ENCODE measurements around the gene PHLDA2.

The PHLDA2 gene

DNA sequence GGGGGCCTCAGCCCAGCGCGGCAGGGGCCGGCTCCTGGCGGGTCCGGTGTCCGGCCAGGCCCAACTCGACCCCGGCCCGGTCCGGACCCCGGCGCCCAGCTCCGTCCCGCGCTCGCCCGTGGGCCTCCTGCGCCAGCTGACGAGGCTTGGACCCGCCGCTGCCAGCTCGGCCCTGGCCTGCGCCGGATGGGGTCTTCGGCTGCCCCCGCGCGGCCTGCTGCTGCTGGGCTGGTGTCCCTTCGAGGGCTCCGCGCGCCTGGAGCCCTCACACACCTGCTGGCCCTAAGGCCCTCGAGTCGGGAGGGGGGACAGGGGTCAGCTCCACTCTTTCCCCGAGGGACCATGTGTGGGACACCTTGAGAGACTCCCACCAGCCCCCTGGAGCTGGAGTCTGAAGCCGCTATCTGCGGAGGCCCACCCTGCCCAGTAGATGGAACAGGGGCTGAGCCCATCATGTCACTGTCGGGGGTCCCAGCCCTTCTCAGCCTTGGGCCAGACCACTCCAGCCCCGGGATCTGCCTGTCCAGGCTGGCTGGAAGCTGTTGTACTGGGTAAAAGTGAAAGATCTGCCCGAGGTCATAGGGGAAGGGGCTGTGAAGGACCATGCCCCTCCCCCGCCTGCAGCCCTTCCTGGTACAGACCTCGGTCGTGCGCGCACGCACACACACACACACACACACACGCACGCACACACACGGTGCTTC lies 42.9 kb downstream of the PHLDA2 start:
- H3K36me3 ChIP-seq (ENCODE audit: insufficient read depth, low read length): no peaks in the 10 kb centered on the region
- H4K20me1 ChIP-seq (ENCODE audit: insufficient read depth, low read length, poor library complexity, severe bottlenecking): no peaks in the 10 kb centered on the region
- no peaks in the 10 kb centered on the region for H3K79me2 ChIP-seq (ENCODE audit: insufficient read depth, low read length)
- H3K4me1 ChIP-seq (ENCODE audit: insufficient read depth, low read length, poor library complexity, severe bottlenecking): peaks cover 47% of the 10 kb centered on the region
- no peaks in the 10 kb centered on the region for H3F3A ChIP-seq (ENCODE audit: low read depth)
- H3K9me2 ChIP-seq (replicated peaks; ENCODE audit: low read depth, low read length): no peaks in the 10 kb centered on the region
- TF ChIP-seq EZH2phosphoT487 (IDR thresholded peaks at IDR 0.05; ENCODE audit: borderline replicate concordance) (no peak), CTCF (conservative IDR thresholded peaks at IDR 0.05; ENCODE audit: low read length) (no peak)
- no peaks in the 10 kb centered on the region for H3K9me3 ChIP-seq (ENCODE audit: insufficient read depth, low read depth, low read length)
- no peak overlapping the region for H3K4me3 ChIP-seq (ENCODE audit: low read length, poor library complexity, severe bottlenecking)
- no peaks in the 10 kb centered on the region for H3K27me3 ChIP-seq (ENCODE audit: insufficient read depth, low read length, poor library complexity, severe bottlenecking)
- H3K9ac ChIP-seq (ENCODE audit: low read depth, low read length, poor library complexity, severe bottlenecking): no peak overlapping the region
- H2AFZ ChIP-seq (ENCODE audit: low read length): no peak overlapping the region
- no peak overlapping the region for H3K4me2 ChIP-seq (ENCODE audit: low read depth, low read length, poor library complexity, severe bottlenecking)

GRCh38 chr11:2885678-2886081 lies 43.5 kb downstream of the PHLDA2 start, which contains the start of gene CDKN1C:
Gene CDKN1C (minus strand): TSS chr11:2885775. CDS start chr11:2885456, 319 bp downstream.
- Histone ChIP-seq H3F3A (ENCODE audit: low read depth) (no peaks in the 10 kb centered on the region), H3K4me1 (ENCODE audit: insufficient read depth, low read length, poor library complexity, severe bottlenecking) (peaks cover 47% of the 10 kb centered on the region), H3K79me2 (ENCODE audit: insufficient read depth, low read length) (no peaks in the 10 kb centered on the region), H3K9ac (ENCODE audit: low read depth, low read length, poor library complexity, severe bottlenecking) (no peak within 1 kb of the TSS), H3K4me2 (ENCODE audit: low read depth, low read length, poor library complexity, severe bottlenecking) (no peak within 1 kb of the TSS), H3K27me3 (ENCODE audit: insufficient read depth, low read length, poor library complexity, severe bottlenecking) (no peaks in the 10 kb centered on the region), H3K9me2 (replicated peaks; ENCODE audit: low read depth, low read length) (no peaks in the 10 kb centered on the region), H3K9me3 (ENCODE audit: insufficient read depth, low read depth, low read length) (no peaks in the 10 kb centered on the region), H3K36me3 (ENCODE audit: insufficient read depth, low read length) (no peaks in the 10 kb centered on the region), H3K4me3 (ENCODE audit: low read length, poor library complexity, severe bottlenecking) (no peak within 1 kb of the TSS), H4K20me1 (ENCODE audit: insufficient read depth, low read length, poor library complexity, severe bottlenecking) (no peaks in the 10 kb centered on the region), H2AFZ (ENCODE audit: low read length) (no peak within 1 kb of the TSS)
- TF ChIP-seq EZH2phosphoT487 (IDR thresholded peaks at IDR 0.05; ENCODE audit: borderline replicate concordance): no peak
- TF ChIP-seq CTCF (conservative IDR thresholded peaks at IDR 0.05; ENCODE audit: low read length): no peak

DNA sequence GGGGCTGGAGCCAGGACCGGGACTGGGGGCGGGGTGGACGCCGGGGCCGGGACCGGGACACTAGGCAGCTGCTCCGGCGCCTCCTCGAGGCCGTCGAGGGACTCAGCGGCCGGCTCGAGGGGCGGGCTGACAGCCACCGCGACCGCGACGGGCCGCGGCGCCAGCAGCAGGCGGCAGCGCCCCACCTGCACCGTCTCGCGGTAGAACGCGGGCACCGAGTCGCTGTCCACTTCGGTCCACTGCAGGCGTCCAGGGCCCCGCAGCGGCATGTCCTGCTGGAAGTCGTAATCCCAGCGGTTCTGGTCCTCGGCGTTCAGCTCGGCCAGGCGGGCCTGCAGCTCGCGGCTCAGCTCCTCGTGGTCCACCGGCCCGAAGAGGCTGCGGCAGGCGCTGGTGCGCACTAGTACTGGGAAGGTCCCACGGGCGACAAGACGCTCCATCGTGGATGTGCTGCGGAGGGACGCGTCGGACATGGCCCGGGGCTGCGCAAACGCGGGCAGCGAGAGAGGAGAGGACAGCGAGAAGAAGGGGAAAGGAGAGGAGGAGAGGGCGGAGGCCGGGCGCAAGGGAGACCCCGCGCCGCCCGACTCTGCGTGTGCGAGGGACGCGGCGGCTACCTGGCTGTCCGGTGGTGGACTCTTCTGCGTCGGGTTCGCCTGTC lies 44.1 kb downstream of the PHLDA2 start:
- Histone ChIP-seq H3K9ac (ENCODE audit: low read depth, low read length, poor library complexity, severe bottlenecking) (no peak overlapping the region), H3K79me2 (ENCODE audit: insufficient read depth, low read length) (no peaks in the 10 kb centered on the region), H3K36me3 (ENCODE audit: insufficient read depth, low read length) (no peaks in the 10 kb centered on the region), H3K4me2 (ENCODE audit: low read depth, low read length, poor library complexity, severe bottlenecking) (no peak overlapping the region), H3K27me3 (ENCODE audit: insufficient read depth, low read length, poor library complexity, severe bottlenecking) (no peaks in the 10 kb centered on the region), H4K20me1 (ENCODE audit: insufficient read depth, low read length, poor library complexity, severe bottlenecking) (no peaks in the 10 kb centered on the region), H2AFZ (ENCODE audit: low read length) (no peak overlapping the region), H3K9me3 (ENCODE audit: insufficient read depth, low read depth, low read length) (no peaks in the 10 kb centered on the region), H3K4me3 (ENCODE audit: low read length, poor library complexity, severe bottlenecking) (no peak overlapping the region), H3K4me1 (ENCODE audit: insufficient read depth, low read length, poor library complexity, severe bottlenecking) (peaks cover 47% of the 10 kb centered on the region), H3F3A (ENCODE audit: low read depth) (no peaks in the 10 kb centered on the region), H3K9me2 (replicated peaks; ENCODE audit: low read depth, low read length) (no peaks in the 10 kb centered on the region)
- TF ChIP-seq EZH2phosphoT487 (IDR thresholded peaks at IDR 0.05; ENCODE audit: borderline replicate concordance) (no peak), CTCF (conservative IDR thresholded peaks at IDR 0.05; ENCODE audit: low read length) (no peak)

Measured in Loucy (cell line).